GM21381 (cell line): ENCODE data around the gene MRTFA.

Experiments
- ATAC-seq: cut with Tn5 transposase; IDR thresholded peaks from one replicate; pipeline ENCODE4 v1.9.1; 2021; ENCODE audit warnings: mild to moderate bottlenecking, moderate library complexity; ENCODE audit not compliant: unreplicated experiment

Gene MRTFA

GRCh38 chr22:40473703-40474102 is 162.8 kb downstream of the MRTFA start:
- no peak for ATAC-seq

GRCh38 chr22:40472579-40472978 is 163.9 kb downstream of the MRTFA start:
- no peak for ATAC-seq

DNA sequence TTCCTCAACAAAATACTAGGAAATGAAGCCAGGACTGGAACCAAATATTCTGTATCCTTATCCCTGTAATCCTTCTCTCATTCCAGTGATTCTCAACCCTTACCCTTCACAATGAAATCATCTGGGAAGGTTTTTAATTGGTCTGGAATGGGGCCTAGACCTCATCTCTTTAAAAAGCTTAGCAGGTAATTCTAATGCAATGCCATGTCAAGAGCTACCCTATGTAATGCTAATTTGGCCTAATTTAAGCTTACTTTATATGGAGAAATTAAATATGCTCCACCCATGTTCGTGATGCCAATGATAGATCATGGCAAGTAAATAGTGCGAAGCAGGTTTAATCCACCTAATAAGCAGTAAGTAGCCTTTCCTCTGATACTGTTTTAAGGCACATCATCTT is 164.5 kb downstream of the MRTFA start:
- no peak for ATAC-seq

DNA sequence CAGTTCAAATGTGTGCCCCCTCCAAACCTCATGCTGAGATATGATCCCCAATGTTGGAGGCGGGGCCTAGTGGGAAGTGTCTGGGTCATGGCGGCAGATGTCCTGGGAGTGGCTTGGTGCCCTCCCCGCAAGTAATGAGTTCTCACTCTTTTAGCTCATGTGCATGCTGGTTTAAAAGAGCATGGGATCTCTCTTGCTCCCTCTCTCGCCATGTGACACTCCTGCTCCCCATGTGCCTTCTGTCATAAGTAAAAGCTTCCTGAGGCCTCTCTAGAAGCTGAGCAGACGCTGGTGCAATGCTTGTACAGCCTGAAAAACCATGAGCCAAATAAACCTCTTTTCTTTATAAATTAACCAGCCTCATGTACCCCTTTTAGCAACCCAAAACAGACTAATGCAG is 167.3 kb downstream of the MRTFA start:
- no peak for ATAC-seq

DNA sequence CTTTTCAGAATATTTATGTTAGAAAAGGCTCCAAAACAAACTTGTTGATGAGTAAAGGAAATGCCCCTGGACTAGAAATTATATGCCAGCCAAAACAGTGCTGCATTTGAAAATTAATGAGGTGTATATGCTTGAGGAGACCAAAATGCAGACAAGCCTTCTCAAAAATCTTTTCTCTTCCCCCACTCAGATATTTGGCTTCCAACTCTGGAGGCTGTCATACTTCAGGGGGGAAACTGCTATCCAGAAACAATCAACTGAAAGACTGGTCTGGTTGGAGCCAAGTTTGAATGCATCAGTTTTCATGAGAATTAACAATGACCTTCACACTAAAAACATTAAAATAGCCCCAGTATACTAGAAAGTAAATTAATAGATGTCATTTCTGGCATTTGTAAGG is 167.9 kb downstream of the MRTFA start:
- no peak for ATAC-seq

GRCh38 chr22:40466976-40467375 is 169.5 kb downstream of the MRTFA start:
- no peak for ATAC-seq

GRCh38 chr22:40463683-40464082 is 172.8 kb downstream of the MRTFA start:
- ATAC-seq = no peak

GRCh38 chr22:40463017-40463631 is 173.4 kb downstream of the MRTFA start:
- ATAC-seq = no peak

GRCh38 chr22:40462195-40462984 is 174.1 kb downstream of the MRTFA start:
- no peak for ATAC-seq

DNA sequence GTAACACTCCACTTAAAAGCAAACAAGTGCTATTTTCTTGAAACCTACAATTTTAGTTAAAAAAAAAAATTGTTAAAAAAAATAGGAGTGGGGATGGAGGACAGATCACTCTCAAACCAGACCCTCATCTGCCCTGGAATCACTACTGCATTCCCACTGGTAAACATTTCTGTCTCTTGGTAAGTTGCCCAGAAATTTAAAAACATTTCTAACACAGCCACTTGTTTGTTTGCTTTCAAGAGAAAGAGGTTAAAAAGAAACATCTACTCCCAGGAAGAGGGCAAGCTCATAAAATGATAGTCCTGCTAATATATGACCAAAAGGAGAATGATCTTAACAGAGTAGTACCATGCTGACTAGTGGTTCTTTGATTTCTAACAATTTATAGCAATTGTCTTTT is 182.8 kb downstream of the MRTFA start:
- ATAC-seq = no peak

DNA sequence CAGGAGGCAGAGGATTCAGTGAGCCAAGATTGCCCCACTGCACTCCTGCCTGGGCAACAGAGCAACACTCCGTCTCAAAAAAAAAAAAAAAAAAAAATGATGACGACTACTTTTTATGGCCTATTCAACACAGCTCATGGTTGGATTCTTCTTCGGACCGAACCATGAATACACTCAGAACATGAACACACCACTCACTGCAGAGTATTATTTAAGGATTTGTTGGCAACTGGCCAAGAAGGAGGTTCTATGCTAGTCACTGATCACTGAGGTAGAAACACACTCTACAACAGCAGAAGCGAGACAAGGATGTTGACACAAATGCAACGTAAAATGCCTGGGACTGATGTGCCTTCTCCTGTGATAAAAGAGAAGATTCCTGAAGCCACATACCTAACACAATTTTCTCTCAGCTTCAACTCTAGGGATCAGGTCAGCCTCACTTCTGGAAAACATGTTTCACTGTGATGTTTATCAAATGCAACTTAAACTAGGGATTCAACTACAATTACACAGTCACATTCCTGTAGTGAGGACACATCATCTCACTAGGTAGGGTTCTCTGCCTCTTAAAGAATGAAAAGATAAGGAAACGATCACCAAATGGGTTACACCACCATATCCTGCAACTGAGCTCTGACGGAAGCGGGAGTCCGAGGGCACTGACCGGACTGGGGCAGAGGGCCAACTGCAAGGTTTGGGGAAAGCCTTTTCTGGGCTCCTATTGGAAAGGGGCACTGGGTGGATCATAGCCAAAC is 183.6 kb downstream of the MRTFA start:
- no peak for ATAC-seq

- ATAC-seq = no peak
Measured at GRCh38 chr22:40451210-40451609, 185.3 kb downstream of the MRTFA start.

GRCh38 chr22:40450616-40451015 is 185.9 kb downstream of the MRTFA start:
- ATAC-seq = no peak

DNA sequence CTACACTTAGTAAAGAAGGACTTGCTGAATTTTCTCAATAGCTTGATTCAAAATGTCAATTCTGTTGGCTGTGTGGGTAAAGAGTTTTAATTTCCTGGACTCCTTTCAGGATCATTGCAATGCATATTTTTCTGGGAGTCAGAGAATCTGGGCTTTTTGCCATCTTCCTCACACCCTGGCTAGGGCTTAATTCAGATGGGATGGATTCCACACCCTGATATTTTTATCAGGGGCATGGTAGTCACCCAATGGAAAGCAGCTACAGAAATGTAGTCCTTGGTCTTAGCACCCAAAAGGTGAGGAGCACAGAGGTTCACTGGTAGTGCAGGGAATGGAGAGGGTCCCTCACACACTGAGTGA is 186.9 kb downstream of the MRTFA start:
- ATAC-seq = no peak

DNA sequence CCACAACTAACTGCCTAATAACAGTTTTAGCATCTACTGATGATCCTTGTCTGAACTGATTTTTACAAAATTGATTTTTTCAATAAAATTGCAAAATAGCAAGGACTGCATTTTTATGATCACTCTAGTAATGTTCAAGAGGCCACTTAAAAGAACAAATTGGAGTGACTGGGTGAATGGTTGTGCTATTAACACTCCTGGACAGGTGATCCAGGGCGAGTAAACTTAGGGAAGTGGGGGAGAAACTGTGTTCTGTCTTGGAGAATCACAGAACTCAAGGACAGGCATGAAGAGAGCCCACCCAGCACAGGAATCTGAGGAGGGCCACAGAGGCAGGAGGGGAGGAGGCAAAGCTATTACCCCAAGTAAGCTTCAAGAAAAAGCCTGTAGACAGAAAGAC is 190.3 kb downstream of the MRTFA start:
- ATAC-seq = no peak

- ATAC-seq = no peak
Measured at GRCh38 chr22:40444178-40444831, 192.2 kb downstream of the MRTFA start.

GRCh38 chr22:40443732-40444131 is 192.8 kb downstream of the MRTFA start:
- ATAC-seq = no peak

DNA sequence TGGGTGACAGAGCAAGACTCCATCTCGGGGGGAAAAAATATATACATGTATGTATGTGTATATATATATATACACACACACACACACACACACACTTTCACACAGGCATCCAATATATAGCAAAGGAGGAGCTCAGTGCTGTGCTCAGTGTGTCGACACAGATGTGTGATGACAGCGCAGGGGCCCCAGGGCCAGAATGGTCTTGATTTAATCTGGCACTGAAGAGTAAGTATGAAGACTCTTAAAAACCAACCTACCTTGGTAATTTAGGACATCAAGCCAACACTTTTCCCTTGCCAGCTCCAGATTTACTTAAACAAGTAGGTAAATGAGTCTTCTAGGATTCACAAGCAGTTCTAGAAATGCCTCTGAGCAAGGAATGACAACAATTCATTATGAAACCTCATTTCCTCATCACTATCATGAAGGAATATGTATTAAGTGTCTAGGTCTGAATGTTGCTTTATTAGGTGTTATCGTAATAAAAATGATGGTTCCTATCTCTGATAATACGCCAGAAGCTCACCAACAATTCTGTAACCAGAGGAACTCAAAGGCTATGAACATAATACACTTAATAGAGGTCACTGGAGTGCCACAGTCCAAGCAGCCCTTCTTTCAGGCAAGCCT is 194.6 kb downstream of the MRTFA start:
- ATAC-seq = no peak

DNA sequence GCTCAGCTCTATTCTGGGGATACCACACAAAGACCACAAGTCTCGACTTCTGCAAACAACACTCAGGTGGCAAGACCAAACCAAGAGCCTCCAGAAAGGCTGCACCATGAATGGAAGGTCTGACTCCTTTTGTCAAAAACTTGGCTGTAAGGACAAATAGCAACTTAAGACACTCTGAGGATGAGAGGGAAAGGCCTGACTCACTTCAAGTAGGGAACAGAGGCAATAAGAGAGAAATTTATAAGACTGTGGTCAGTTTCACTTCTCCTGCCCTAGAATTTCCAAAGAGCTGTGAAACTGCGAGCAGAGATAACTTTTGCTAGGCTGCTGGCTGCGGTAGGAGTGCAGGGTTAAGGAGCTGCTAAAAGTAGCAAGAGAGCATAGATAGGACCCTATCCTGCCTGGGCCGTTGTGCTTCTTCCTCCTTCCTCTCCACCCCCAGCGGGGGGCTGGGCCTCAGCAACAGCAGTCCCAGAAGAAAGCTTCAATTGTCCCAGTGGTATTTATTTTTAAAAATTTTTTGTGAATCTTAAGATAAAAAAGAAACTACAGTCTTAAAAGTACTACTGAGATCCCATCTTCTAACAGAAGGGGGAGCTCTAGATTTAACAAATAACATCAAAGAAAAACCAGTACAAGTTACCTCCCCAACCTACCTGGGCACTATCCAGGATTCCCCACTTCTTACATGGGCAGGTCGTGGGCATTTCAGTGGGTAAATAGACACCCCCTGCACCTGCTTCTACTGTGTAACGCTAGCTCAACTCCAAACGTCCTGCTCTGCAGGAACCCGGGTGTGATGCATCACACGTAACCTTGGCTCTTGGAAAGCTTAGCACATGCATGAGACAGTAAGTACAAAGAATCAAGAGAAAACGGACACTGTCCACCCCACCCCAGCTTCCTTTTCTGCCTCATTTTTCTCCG is 199.8 kb downstream of the MRTFA start:
- peak; percentile 63 for ATAC-seq

DNA sequence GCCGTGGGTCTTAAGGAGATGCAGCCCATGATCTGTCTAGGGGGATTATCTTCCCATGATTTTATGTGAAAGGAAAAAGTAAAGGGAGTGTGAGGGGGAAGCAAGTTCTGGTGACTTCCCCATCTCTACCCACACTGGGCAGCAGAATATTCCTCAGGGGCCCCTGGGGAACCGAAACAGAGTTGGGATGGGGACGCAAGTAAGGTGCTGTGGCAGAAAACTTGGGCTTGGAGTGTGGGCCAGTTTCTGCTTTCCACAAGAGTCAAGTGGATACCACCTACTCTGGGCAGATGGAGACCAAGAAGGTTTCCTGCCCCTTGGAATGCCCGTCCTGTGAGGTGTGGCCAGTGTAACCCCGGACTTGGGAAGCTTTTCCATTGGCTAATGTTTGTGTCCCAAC is 201.8 kb downstream of the MRTFA start:
- ATAC-seq = no peak
